OCI-LY7 (cell line): Measurements from ENCODE around the gene ROBO2. TPM values are rescaled to one million over a fixed set of nuclear protein-coding genes. Genes with fewer than 3 reads are reported as not detected.

Experiments used
- BruUV-seq: library from RNA; stranded (reverse); fragments of 400-500 nt; replicated peaks from 2 replicates; lab custom pipeline; 2021; lab: Mats Ljungman, UMichigan
- CTCF ChIA-PET: fragments of 300-600 bp; sonication (Branson Sonifier 250); formaldehyde crosslinking; loops from one replicate; lab custom pipeline; 2022; ENCODE audit warnings: antibody characterized with exemption; ENCODE audit not compliant: unreplicated experiment; lab: Charles Lee
- POLR2A ChIA-PET: fragments of 300-600 bp; sonication (Branson Sonifier 250); formaldehyde crosslinking; loops from one replicate; lab custom pipeline; 2022; ENCODE audit warnings: antibody characterized with exemption; lab: Charles Lee
- DNase-seq: peaks from one replicate; pipeline ENCODE4 v3.0.0-alpha.2; 2015; ENCODE audit warnings: low spot score
- H2AFZ ChIP-seq: fragments of 200-600 bp; sonication (generic), shearing (Covaris generic); 2 replicates; pipeline ENCODE4 v1.6.1; 2014; ENCODE audit warnings: mild to moderate bottlenecking, antibody characterized with exemption, low read length, moderate library complexity
- H3K27ac ChIP-seq: fragments of 200-600 bp; sonication (generic); 2 replicates; pipeline ENCODE4 v1.5.1; 2014; ENCODE audit warnings: mixed run types, low read depth, mild to moderate bottlenecking, moderate library complexity, low read length, inconsistent platforms; ENCODE audit not compliant: poor library complexity, severe bottlenecking
- H3K36me3 ChIP-seq: fragments of 200-600 bp; sonication (generic); 2 replicates; pipeline ENCODE4 v1.6.1; 2014; ENCODE audit warnings: mild to moderate bottlenecking, antibody characterized with exemption, low read length, moderate library complexity, mixed read lengths; ENCODE audit not compliant: insufficient read depth
- H3K4me1 ChIP-seq: fragments of 200-600 bp; sonication (generic); 2 replicates; pipeline ENCODE4 v1.5.1; 2014; ENCODE audit warnings: mild to moderate bottlenecking, low read length; ENCODE audit not compliant: insufficient read depth, poor library complexity, severe bottlenecking
- H3K4me2 ChIP-seq: fragments of 200-600 bp; sonication (generic); 2 replicates; pipeline ENCODE4 v1.6.1; 2014; ENCODE audit warnings: mild to moderate bottlenecking, low read length
- H3K4me3 ChIP-seq: fragments of 200-600 bp; sonication (generic); 2 replicates; pipeline ENCODE4 v1.5.1; 2014; ENCODE audit warnings: mild to moderate bottlenecking, low read depth, low read length; ENCODE audit not compliant: poor library complexity, severe bottlenecking
- H3K79me2 ChIP-seq: fragments of 200-600 bp; sonication (generic); 2 replicates; pipeline ENCODE4 v1.6.1; 2016; ENCODE audit warnings: low read depth, mild to moderate bottlenecking, low read length, moderate library complexity, mixed read lengths; ENCODE audit not compliant: insufficient read depth
- H3K9me2 ChIP-seq: fragments of 200-600 bp; sonication (generic); 2 replicates; pipeline ENCODE4 v1.6.1; 2016; ENCODE audit warnings: mild to moderate bottlenecking, low read length, mixed read lengths; ENCODE audit not compliant: insufficient read depth
- H3K9me3 ChIP-seq: fragments of 200-600 bp; sonication (generic); 2 replicates; pipeline ENCODE4 v1.6.1; 2014; ENCODE audit warnings: mild to moderate bottlenecking, mixed run types, low read length, mixed read lengths
- H4K20me1 ChIP-seq: fragments of 200-600 bp; sonication (generic); 2 replicates; pipeline ENCODE4 v1.6.1; 2014; ENCODE audit warnings: mild to moderate bottlenecking, antibody characterized with exemption, low read length, moderate library complexity, mixed read lengths; ENCODE audit not compliant: insufficient read depth
- EZH2phosphoT487 ChIP-seq: fragments of 200-600 bp; sonication (generic); IDR thresholded peaks from 2 replicates; pipeline ENCODE4 v1.6.1; 2018; ENCODE audit warnings: low read depth, borderline replicate concordance, mild to moderate bottlenecking, mixed run types, antibody characterized with exemption, low read length, moderate library complexity, mixed read lengths
- intact Hi-C: fragments of 100-400 bp; cut with micrococcal nuclease; formaldehyde crosslinking; loops from one replicate; pipeline ENCODE4 v1.10.0; 2022; ENCODE audit not compliant: unreplicated experiment
- total RNA-seq, 2 experiments: library from RNA; depleted of rRNA in 1 of 2; stranded (reverse); fragments of >200 nt in 1 of 2; shearing (Covaris generic) in 1 of 2; gene quantifications; 2 replicates each; pipeline ENCODE4 v1.2.3, GENCODE V29; 2014 to 2022
- TF ChIP-seq, protein P1 (sequence below): fragments of 200-600 bp; sonication (generic); conservative IDR thresholded peaks from 2 replicates; pipeline ENCODE4 v1.5.1; 2014; ENCODE audit warnings: mild to moderate bottlenecking, antibody characterized with exemption, low read length, moderate library complexity, mixed read lengths

The ROBO2 gene
- total RNA-seq, 2 experiments from 2014 or later: 0.06 to 4.8 TPM

DNA sequence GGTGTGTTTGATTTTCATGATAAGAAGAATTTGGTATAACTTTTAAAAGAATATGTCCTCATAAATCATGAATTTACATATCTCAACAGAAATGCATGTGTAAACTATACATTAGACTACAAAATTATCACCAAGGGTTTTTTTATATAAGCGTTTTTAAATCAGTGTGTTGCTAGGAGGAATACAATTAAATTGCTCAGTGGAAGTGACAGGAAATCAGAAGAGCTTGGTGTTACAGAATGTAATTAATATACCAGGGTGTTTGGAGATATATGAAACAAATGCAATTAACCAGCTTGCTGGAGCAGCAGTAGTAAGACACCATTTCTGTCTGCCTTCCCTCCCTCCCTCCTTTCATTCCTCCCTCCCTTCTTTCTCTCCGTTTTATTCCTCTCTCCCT is 2.4 kb downstream of the ROBO2 start:
- H2AFZ ChIP-seq: no peak overlapping the region
- no peak overlapping the region for H3K27ac ChIP-seq
- TF ChIP-seq, protein P1, sequence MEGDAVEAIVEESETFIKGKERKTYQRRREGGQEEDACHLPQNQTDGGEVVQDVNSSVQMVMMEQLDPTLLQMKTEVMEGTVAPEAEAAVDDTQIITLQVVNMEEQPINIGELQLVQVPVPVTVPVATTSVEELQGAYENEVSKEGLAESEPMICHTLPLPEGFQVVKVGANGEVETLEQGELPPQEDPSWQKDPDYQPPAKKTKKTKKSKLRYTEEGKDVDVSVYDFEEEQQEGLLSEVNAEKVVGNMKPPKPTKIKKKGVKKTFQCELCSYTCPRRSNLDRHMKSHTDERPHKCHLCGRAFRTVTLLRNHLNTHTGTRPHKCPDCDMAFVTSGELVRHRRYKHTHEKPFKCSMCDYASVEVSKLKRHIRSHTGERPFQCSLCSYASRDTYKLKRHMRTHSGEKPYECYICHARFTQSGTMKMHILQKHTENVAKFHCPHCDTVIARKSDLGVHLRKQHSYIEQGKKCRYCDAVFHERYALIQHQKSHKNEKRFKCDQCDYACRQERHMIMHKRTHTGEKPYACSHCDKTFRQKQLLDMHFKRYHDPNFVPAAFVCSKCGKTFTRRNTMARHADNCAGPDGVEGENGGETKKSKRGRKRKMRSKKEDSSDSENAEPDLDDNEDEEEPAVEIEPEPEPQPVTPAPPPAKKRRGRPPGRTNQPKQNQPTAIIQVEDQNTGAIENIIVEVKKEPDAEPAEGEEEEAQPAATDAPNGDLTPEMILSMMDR: no peak
- no peak for TF ChIP-seq EZH2phosphoT487
- H3K9me3 ChIP-seq: no peaks in the 10 kb centered on the region
- ChIA-PET POLR2A (interaction anchor here (0.5 kb wide), 1 partner anchor 131 kb away, joined by 3 read pairs; no protein-coding TSS in a partner anchor), CTCF (no interaction called here)
- no peak for DNase-seq
- no peaks in the 10 kb centered on the region for H4K20me1 ChIP-seq
- H3K79me2 ChIP-seq: no peaks in the 10 kb centered on the region
- intact Hi-C loops: no loop called here
- H3K9me2 ChIP-seq: no peaks in the 10 kb centered on the region
- no peaks in the 10 kb centered on the region for H3K4me1 ChIP-seq
- no peak overlapping the region for H3K4me3 ChIP-seq
- BruUV-seq: no TSS peak
- H3K4me2 ChIP-seq: no peak overlapping the region
- no peaks in the 10 kb centered on the region for H3K36me3 ChIP-seq

DNA sequence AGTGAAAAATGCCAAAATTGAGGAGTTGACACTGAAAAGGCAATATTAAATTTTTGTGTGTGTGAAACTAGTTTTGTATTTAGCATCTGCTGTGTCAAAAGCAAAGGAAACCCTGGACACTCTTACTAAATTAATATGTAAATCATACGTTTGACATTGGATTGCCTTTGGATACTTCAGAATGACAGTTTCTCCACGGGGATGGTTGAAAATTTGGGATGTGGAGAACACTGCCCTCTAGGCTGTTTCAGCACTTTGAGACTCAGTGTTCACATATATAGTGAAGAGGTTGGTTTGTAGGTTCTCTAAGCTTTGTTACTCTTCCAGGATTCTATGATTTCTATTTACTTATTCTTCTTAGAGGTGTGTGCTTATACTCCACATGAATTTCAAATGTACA is 3.0 kb downstream of the ROBO2 start:
- Histone ChIP-seq H3K4me3 (no peak overlapping the region), H3K36me3 (no peaks in the 10 kb centered on the region), H3K4me1 (no peaks in the 10 kb centered on the region), H4K20me1 (no peaks in the 10 kb centered on the region), H3K9me3 (no peaks in the 10 kb centered on the region), H3K79me2 (no peaks in the 10 kb centered on the region), H3K27ac (no peak overlapping the region), H2AFZ (no peak overlapping the region), H3K4me2 (no peak overlapping the region), H3K9me2 (no peaks in the 10 kb centered on the region)
- TF ChIP-seq, protein P1: no peak
- TF ChIP-seq EZH2phosphoT487: no peak
- DNase-seq: no peak
- BruUV-seq: no TSS peak
- intact Hi-C loops: no loop called here
- ChIA-PET CTCF (no interaction called here), POLR2A (interaction anchor here (0.5 kb wide), 1 partner anchor 130 kb away, joined by 3 read pairs; no protein-coding TSS in a partner anchor)

DNA sequence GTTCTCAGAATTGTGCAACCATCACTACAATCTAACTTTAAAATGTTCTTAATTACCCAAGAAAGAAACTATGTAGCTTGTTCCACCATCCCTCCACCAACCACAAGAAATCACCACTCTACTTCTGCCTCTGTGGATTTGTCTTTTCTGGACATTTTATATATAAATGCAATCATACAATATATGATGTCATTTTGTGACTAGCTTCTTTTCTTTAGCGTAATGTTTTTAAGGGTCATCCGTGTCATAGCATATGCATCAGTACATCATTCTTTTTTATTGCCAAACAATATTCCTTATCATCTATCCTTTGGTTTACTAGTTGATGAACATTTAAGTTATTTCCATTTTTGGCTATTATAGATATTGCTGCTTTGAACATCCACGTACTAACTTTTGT is 5.8 kb downstream of the ROBO2 start:
- no peak overlapping the region for H3K27ac ChIP-seq
- no peaks in the 10 kb centered on the region for H3K9me2 ChIP-seq
- ChIA-PET POLR2A (no interaction called here), CTCF (no interaction called here)
- no TSS peak for BruUV-seq
- no peak for DNase-seq
- H2AFZ ChIP-seq: no peak overlapping the region
- no peaks in the 10 kb centered on the region for H3K36me3 ChIP-seq
- no peak overlapping the region for H3K4me3 ChIP-seq
- no peak for TF ChIP-seq EZH2phosphoT487
- TF ChIP-seq, protein P1: no peak
- H3K79me2 ChIP-seq: no peaks in the 10 kb centered on the region
- intact Hi-C loops: no loop called here
- no peak overlapping the region for H3K4me2 ChIP-seq
- no peaks in the 10 kb centered on the region for H4K20me1 ChIP-seq
- H3K4me1 ChIP-seq: no peaks in the 10 kb centered on the region
- no peaks in the 10 kb centered on the region for H3K9me3 ChIP-seq
